ENCODE data around the gene TMCC3.
"Not testable (repeated sequence)": the region's sequence is repeated elsewhere in the genome, so short reads cannot be mapped to it uniquely, and the experiment has no call there.

Gene TMCC3

DNA sequence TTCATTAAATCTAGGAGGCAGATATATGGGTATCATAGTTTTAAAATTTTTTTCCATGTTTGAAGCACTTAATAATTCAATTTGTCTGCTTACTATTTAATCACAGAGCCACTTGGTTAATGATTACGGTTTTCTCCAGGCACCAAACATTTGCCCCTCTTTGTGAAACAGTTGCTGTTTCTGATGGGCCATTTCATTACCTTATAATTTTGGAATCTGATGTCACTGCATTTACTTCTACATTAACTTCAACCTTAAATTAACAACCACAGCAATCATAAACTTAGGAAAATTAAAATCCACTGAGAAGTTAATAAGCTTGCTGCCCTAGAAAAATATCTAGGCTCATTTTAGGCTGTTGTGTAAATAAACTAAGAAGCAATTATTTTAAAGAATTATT, 17.0 kb downstream of the TMCC3 start:
- DNase-seq, result no peak

GRCh38 chr12:94631058-94631457, 19.3 kb downstream of the TMCC3 start:
- DNase-seq, result no peak

- no peak for DNase-seq
Observed at GRCh38 chr12:94628819-94629472, 21.4 kb downstream of the TMCC3 start.

- DNase-seq, result no peak
Observed at GRCh38 chr12:94628369-94628768, 22.0 kb downstream of the TMCC3 start.

- no peak for DNase-seq
Observed at GRCh38 chr12:94625531-94625930, 24.8 kb downstream of the TMCC3 start.

- DNase-seq, result no peak
Observed at GRCh38 chr12:94623161-94623920, 27.0 kb downstream of the TMCC3 start.

DNA sequence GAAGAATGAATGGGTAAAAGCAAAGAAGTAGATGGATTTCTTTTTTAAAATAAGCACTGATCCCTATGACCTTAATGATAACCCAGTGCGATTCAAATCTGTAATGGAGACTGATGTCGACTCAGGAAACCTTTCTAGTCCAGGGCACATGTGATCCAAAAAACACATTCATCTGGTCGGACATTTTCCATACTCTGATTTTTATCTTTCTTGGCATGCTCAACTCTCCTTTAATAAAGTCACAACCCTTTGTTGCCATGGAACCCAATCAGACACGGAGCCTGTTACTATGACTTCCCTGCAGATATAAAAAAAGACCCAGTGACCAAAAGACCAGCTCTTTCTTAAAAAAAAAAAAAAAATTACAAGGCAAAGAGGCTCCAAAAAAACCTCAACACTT, 27.9 kb downstream of the TMCC3 start:
- no peak for DNase-seq

- no peak for DNase-seq
Observed at GRCh38 chr12:94621662-94622359, 28.5 kb downstream of the TMCC3 start.

- no peak for DNase-seq
Observed at GRCh38 chr12:94620621-94621020, 29.7 kb downstream of the TMCC3 start.

GRCh38 chr12:94618995-94619695, 31.2 kb downstream of the TMCC3 start:
- no peak for DNase-seq

- DNase-seq, result no peak
Observed at GRCh38 chr12:94617101-94617500, 33.3 kb downstream of the TMCC3 start.

- peak; percentile 30 for DNase-seq
Observed at GRCh38 chr12:94616203-94616729, 34.1 kb downstream of the TMCC3 start.

DNA sequence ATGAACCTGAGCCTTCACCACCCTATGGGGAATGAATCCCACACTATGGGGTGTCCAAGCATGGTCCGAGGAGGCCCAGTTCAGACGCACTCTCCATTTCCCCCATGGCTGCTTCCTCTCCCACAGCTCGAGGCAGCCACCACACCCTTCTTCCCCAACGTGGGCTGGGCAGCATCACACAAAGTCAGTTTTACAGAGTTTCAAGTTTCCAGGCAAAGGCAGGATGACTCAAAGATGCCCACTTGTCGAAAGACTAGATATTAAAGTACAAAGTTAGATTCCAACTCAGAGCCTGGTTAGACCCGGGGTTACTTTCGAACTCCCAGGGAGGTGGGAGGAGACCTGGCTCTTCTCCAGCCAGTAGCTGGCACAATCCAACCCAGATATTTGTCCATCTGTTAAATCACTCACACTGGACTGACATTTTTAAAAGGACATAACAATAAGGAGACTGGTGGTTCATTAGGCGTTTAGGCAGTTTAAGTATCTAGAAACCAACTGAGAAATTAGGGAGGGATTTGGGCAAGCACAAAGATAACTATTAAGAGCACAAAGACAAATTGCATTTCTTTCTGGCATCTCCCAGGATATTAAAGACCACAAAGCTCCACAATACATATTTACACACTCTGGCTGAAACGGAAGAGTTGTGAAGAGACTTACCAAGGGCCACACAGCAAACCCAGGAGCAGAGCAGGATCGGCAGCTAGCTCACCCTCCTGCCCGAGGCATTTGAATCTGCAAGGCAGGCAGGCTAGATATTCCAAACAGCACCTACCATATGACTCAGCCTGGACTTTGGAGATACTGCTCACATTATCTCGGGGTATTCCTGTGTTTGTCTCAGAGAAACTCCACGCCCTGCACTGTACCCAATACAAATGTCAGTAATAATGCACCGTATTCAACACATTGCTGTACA, 34.8 kb downstream of the TMCC3 start:
- DNase-seq, result peak; percentile 65

- no peak for DNase-seq
Observed at GRCh38 chr12:94614288-94614721, 36.1 kb downstream of the TMCC3 start.

GRCh38 chr12:94609917-94610443, 40.4 kb downstream of the TMCC3 start:
- no peak for DNase-seq

GRCh38 chr12:94606810-94607209, 43.5 kb downstream of the TMCC3 start:
- DNase-seq, result not testable (repeated sequence)

DNA sequence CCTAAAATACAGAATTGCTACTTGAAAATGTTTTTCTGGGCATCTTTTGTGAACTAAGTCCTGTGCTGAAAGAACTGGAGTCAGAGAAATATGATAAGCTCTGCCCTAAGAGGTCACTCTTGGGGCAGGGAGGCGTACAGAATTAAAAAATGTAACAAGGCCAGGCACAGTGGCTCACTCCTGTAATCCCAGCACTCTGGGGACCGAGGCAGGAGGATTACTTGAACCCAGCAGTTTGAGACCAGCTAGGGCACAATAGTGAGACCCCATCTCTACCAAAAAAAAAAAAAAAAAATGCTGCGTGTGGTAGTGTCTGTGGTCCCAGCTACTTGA, 46.0 kb downstream of the TMCC3 start:
- DNase-seq, result no peak

DNA sequence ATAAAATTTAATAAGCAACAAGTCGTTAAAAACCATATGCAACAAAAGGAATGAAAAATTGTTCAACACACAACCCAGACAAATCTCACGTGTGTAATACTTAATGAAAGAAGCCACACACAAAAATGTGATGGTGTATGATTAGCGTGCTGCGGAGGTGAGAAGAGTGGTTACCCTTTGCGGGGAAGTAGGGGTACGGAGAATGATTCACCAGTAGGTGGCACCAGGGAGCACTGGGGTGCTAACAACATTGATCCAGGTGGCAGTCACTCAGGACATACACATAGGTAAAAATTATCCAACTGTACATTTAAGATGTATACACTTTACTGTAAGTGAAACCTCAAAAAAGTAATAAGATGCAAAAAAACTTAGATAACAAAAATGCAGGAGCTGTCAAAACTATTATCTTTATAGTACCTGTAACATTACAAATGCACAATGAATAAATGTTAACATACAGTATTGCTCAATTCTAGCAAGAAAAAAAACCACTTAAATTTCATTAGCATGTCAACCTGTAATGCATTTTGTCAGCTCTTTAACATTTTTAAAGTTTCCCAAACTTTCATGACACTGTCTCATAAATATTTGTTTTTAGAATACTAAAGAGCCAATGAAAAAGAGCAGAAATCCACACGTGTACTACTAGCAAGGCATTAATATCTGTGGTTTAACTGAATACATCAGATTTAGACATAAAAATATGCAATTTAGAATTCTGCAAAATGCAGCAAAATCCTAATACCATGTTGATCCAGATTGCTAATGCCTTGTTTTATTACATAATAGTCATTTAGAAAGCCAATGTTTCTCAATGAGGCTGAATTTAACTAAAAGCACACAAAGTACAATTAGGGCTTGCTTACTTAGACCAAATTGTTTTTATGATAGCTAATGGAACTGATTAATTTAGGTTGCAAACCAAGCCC, 46.7 kb downstream of the TMCC3 start:
- DNase-seq, result peak; percentile 27

DNA sequence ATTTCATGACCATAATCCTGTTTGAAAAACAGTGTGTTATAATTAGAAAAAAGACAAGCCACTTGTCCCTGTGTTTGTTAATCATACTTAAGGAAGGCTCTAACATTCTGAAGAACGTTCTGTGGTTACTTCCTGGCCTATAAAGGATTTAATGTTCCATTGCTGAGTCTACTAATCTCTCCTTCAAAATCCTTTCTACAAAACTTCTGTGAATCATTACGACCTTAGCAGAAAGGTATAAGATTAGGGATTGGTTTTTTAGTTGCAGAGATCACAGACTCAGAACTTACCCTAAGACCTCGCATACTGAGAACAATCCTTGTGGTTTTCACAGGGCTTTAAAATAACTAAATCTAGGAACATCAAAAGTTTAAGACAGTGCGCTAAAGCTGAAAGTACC, 48.3 kb downstream of the TMCC3 start:
- no peak for DNase-seq

GRCh38 chr12:94601307-94601706, 49.0 kb downstream of the TMCC3 start:
- not testable (repeated sequence) for DNase-seq

- DNase-seq, result no peak
Observed at GRCh38 chr12:94599189-94599588, 51.2 kb downstream of the TMCC3 start.

Data from NCI-H69 (cell line).